Middle frontal gyrus (tissue), 1 donor: ENCODE measurements around the gene RNF212B.

Experiments
- DNase-seq: peaks from one replicate; pipeline ENCODE4 v3.0.0-alpha.2; 2015; ENCODE audit warnings: low spot score; ENCODE audit errors: extremely low spot score

The RNF212B gene

GRCh38 chr14:23294734-23295561, 57.2 kb downstream of the RNF212B start:
- peak; percentile 26 for DNase-seq

GRCh38 chr14:23296012-23296777, 58.5 kb downstream of the RNF212B start:
- DNase-seq = no peak

- DNase-seq = no peak
Observed at GRCh38 chr14:23297096-23297495, 59.4 kb downstream of the RNF212B start.

- DNase-seq = no peak
Observed at GRCh38 chr14:23297611-23298277, 60.0 kb downstream of the RNF212B start.

GRCh38 chr14:23299211-23299957, 61.6 kb downstream of the RNF212B start:
- no peak for DNase-seq

- DNase-seq = no peak
Observed at GRCh38 chr14:23299986-23300686, 62.4 kb downstream of the RNF212B start.

- no peak for DNase-seq
Observed at GRCh38 chr14:23300687-23301223, 63.0 kb downstream of the RNF212B start.

GRCh38 chr14:23301288-23301968, 63.7 kb downstream of the RNF212B start:
- peak; percentile 97 for DNase-seq

GRCh38 chr14:23301969-23302289, 64.2 kb downstream of the RNF212B start:
- no peak for DNase-seq

- DNase-seq = no peak
Observed at GRCh38 chr14:23302290-23303225, 64.8 kb downstream of the RNF212B start, which contains the start of gene PPP1R3E. PPP1R3E (minus strand) TSS chr14:23302859; CDS start chr14:23302576, 283 bp downstream.

GRCh38 chr14:23306412-23307145, 68.8 kb downstream of the RNF212B start, which contains the start of gene BCL2L2:
BCL2L2 (plus strand) TSS chr14:23306833; CDS start chr14:23307768, 935 bp downstream.
- DNase-seq = no peak

- DNase-seq = no peak
Observed at GRCh38 chr14:23307146-23307530, 69.4 kb downstream of the RNF212B start.

GRCh38 chr14:23307687-23308644, 70.2 kb downstream of the RNF212B start:
- DNase-seq = no peak

GRCh38 chr14:23308721-23309445, 71.1 kb downstream of the RNF212B start:
- no peak for DNase-seq

- DNase-seq = no peak
Observed at GRCh38 chr14:23310546-23310945, 72.8 kb downstream of the RNF212B start.

- DNase-seq = no peak
Observed at GRCh38 chr14:23316300-23316699, 78.6 kb downstream of the RNF212B start.
